Parathyroid adenoma (tissue), 2 donors: Measurements from ENCODE around the gene PAQR9.
A peak's percentile ranks its signal among the peaks of the same experiment; 100 is the strongest.

Experiments used
- H2AFZ ChIP-seq: fragments of 300-600 bp; sonication (generic); one replicate; pipeline ENCODE4 v1.7.0; 2017; ENCODE audit warnings: antibody characterized with exemption, mild to moderate bottlenecking
- H3K27ac ChIP-seq: fragments of 300-600 bp; sonication (generic); one replicate; pipeline ENCODE4 v1.7.0; 2017
- H3K27me3 ChIP-seq: fragments of 300-600 bp; sonication (generic); one replicate; pipeline ENCODE4 v1.7.0; 2017; ENCODE audit warnings: low read length; ENCODE audit not compliant: control insufficient read depth, insufficient read depth
- H3K36me3 ChIP-seq: fragments of 300-600 bp; sonication (generic); one replicate; pipeline ENCODE4 v1.7.0; 2017; ENCODE audit warnings: low read length; ENCODE audit not compliant: control insufficient read depth, insufficient read depth
- H3K4me1 ChIP-seq: fragments of 300-600 bp; sonication (generic); one replicate; pipeline ENCODE4 v1.7.0; 2017; ENCODE audit warnings: control low read depth
- H3K4me2 ChIP-seq: fragments of 300-600 bp; sonication (generic); one replicate; pipeline ENCODE4 v1.7.0; 2017; ENCODE audit warnings: low read length
- H3K4me3 ChIP-seq: fragments of 300-600 bp; sonication (generic); one replicate; pipeline ENCODE4 v1.7.0; 2017; ENCODE audit warnings: low read depth, low read length
- H3K79me2 ChIP-seq: fragments of 300-600 bp; sonication (generic); one replicate; pipeline ENCODE4 v1.7.0; 2017; ENCODE audit warnings: control low read depth
- H3K9ac ChIP-seq: fragments of 300-600 bp; sonication (generic); one replicate; pipeline ENCODE4 v1.7.0; 2017; ENCODE audit warnings: mild to moderate bottlenecking
- H3K9me3 ChIP-seq: fragments of 300-600 bp; sonication (generic); one replicate; pipeline ENCODE4 v1.7.0; 2017; ENCODE audit warnings: low read length; ENCODE audit not compliant: control insufficient read depth
- TF ChIP-seq, protein P1 (sequence below): fragments of 300-600 bp; sonication (generic); IDR thresholded peaks from one replicate; pipeline ENCODE4 v1.7.0; 2017; ENCODE audit warnings: antibody characterized with exemption, mild to moderate bottlenecking
- donor health status: primary hyperparathyroidism.

The PAQR9 gene

DNA sequence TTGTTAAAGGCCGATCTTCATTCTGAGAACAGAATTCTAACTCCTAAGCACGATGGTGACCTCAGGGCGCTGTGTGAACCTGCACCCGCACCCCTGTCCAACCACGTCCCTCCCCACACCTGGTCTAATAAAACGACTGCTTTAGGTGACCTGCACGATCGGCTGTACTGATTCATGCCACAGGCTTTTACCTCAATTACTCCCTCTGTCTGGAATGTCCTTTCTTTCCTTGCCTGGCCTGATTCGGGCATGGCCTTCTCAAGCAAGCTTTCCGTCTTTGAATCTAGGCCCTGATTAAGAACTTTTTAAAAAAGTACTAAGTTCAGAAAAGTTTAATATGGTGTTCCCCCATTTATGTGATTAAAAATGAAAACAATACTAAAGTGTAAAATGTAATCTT lies 37.1 kb upstream of the PAQR9 start:
- TF ChIP-seq, protein P1, sequence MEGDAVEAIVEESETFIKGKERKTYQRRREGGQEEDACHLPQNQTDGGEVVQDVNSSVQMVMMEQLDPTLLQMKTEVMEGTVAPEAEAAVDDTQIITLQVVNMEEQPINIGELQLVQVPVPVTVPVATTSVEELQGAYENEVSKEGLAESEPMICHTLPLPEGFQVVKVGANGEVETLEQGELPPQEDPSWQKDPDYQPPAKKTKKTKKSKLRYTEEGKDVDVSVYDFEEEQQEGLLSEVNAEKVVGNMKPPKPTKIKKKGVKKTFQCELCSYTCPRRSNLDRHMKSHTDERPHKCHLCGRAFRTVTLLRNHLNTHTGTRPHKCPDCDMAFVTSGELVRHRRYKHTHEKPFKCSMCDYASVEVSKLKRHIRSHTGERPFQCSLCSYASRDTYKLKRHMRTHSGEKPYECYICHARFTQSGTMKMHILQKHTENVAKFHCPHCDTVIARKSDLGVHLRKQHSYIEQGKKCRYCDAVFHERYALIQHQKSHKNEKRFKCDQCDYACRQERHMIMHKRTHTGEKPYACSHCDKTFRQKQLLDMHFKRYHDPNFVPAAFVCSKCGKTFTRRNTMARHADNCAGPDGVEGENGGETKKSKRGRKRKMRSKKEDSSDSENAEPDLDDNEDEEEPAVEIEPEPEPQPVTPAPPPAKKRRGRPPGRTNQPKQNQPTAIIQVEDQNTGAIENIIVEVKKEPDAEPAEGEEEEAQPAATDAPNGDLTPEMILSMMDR, result no peak
- Histone ChIP-seq H3K9ac (no peak overlapping the region), H3K4me2 (peak overlapping the region; percentile 85), H2AFZ (peak overlapping the region; percentile 99), H3K79me2 (peaks cover 27% of the 10 kb centered on the region), H3K4me3 (peak overlapping the region; percentile 92), H3K27ac (peak overlapping the region; percentile 93), H3K9me3 (no peaks in the 10 kb centered on the region), H3K36me3 (no peaks in the 10 kb centered on the region), H3K27me3 (no peaks in the 10 kb centered on the region), H3K4me1 (peaks cover 3% of the 10 kb centered on the region)

DNA sequence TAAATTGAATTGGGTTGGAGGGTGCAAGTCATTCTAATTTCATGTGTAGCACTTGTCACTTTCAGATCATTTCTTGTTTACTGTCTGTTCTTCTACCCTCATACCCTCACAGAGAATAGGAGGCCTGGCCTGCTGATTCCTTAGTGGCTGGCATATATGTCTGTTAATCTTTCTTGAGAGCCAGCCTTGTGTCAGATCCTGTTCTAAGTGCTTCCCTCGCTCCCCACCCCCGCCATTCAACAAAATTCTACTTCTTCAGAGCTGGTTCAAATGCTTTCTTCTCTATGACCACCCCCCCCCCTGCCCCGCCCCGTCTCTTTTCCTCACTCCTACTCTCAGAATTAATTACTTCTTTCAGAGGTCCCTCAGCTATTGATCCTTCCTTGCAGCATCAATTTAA lies 36.4 kb upstream of the PAQR9 start:
- Histone ChIP-seq H3K4me2 (peak overlapping the region; percentile 85), H3K9ac (no peak overlapping the region), H3K79me2 (peaks cover 25% of the 10 kb centered on the region), H3K27ac (no peak overlapping the region), H3K4me3 (no peak overlapping the region), H3K4me1 (peaks cover 3% of the 10 kb centered on the region), H3K27me3 (no peaks in the 10 kb centered on the region), H2AFZ (no peak overlapping the region), H3K9me3 (no peaks in the 10 kb centered on the region), H3K36me3 (no peaks in the 10 kb centered on the region)
- TF ChIP-seq, protein P1, result no peak

DNA sequence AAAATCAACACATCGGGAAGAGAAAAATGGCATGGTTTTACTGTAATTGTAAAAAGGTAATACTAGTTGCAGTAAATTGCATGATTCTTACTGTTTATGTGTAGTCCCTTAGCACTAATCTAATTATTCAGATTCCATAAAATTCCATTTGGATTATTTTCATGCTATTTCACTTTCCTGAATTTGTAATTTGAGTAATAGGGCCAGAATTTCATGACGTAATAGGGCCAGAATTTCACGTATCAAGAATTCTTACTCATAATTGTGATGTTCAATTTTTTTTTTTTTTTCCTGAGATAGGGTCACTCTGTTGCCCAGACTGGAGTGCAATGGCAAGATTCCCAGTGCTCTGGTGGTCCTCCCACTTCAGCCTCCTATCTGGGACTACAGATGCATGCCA lies 35.0 kb upstream of the PAQR9 start:
- Histone ChIP-seq H3K4me3 (no peak overlapping the region), H3K36me3 (no peaks in the 10 kb centered on the region), H2AFZ (no peak overlapping the region), H3K4me2 (no peak overlapping the region), H3K27me3 (no peaks in the 10 kb centered on the region), H3K4me1 (peaks cover 3% of the 10 kb centered on the region), H3K27ac (no peak overlapping the region), H3K9ac (no peak overlapping the region), H3K9me3 (no peaks in the 10 kb centered on the region), H3K79me2 (peaks cover 17% of the 10 kb centered on the region)
- TF ChIP-seq, protein P1, result no peak

DNA sequence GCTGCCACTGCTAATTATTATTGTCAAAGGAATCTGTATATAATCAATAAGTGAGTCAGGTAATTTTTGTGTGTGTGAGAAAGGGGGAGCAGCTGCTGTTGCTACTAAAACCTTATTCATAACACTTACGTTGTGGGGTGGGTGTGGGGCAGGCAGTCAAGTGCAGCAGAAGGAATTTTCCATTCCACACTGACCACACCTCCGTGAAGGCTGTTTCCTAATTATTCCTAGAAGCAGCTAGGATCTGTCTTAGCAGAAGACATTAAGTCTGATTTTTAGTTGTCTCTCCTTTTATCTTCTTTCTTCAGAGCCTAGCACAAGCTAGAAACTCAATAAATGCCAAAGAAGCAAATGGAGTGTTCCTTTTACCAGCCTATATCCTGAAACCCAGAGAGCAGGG lies 33.9 kb upstream of the PAQR9 start:
- peaks cover 7% of the 10 kb centered on the region for H3K79me2 ChIP-seq
- no peak overlapping the region for H3K9ac ChIP-seq
- no peaks in the 10 kb centered on the region for H3K27me3 ChIP-seq
- H3K4me2 ChIP-seq, result no peak overlapping the region
- no peak overlapping the region for H3K4me3 ChIP-seq
- no peak overlapping the region for H3K27ac ChIP-seq
- TF ChIP-seq, protein P1, result no peak
- H3K4me1 ChIP-seq, result no peaks in the 10 kb centered on the region
- H3K9me3 ChIP-seq, result no peaks in the 10 kb centered on the region
- no peaks in the 10 kb centered on the region for H3K36me3 ChIP-seq
- H2AFZ ChIP-seq, result no peak overlapping the region

DNA sequence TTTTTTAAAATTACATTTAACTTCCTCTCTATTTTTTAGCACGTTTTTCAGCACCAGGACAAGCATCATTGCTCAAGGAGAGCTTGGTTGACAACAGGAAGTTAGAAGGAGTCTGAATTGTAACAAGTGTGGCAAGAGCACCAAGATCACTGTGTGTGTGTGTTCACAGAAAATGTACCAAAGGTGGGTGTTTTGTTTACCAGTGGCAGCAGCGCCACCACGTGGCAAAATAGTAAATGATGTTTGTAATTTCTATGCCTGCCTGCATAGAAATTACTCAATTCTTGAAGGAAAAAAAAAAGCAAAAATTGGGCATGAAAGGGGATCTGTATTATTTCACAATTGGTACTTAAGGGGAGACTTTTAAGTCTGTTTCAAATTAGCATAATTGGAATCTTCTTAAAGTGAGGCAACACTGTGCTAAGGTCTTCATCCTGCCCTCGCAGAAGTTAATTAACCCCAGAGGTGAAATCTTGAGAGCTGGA lies 30.5 kb upstream of the PAQR9 start:
- Histone ChIP-seq H3K4me2 (no peak overlapping the region), H3K9ac (no peak overlapping the region), H2AFZ (no peak overlapping the region), H3K27ac (no peak overlapping the region), H3K9me3 (no peaks in the 10 kb centered on the region), H3K4me3 (no peak overlapping the region), H3K79me2 (no peaks in the 10 kb centered on the region), H3K4me1 (no peaks in the 10 kb centered on the region), H3K27me3 (no peaks in the 10 kb centered on the region), H3K36me3 (no peaks in the 10 kb centered on the region)
- TF ChIP-seq, protein P1, result peak; percentile 64
